KMS-11 (cell line): ENCODE measurements around the gene PTCHD1.

Experiments
- H2AFZ ChIP-seq: fragments of 200-600 bp; sonication (generic); 2 replicates; pipeline ENCODE4 v1.6.1; 2016; ENCODE audit warnings: antibody characterized with exemption, mixed run types, low read depth
- H3K27ac ChIP-seq: fragments of 200-600 bp; sonication (generic); 2 replicates; pipeline ENCODE4 v1.6.1; 2016; ENCODE audit warnings: mild to moderate bottlenecking, mixed run types
- H3K27me3 ChIP-seq: fragments of 200-600 bp; sonication (generic); 2 replicates; pipeline ENCODE4 v1.6.1; 2017; ENCODE audit warnings: mild to moderate bottlenecking, low read depth, mixed run types, moderate library complexity; ENCODE audit not compliant: insufficient read depth
- H3K36me3 ChIP-seq: fragments of 200-600 bp; sonication (generic); 2 replicates; pipeline ENCODE4 v1.6.1; 2017; ENCODE audit warnings: mild to moderate bottlenecking, mixed run types; ENCODE audit not compliant: insufficient read depth
- H3K4me1 ChIP-seq: fragments of 200-600 bp; sonication (generic); 2 replicates; pipeline ENCODE4 v1.6.1; 2016; ENCODE audit warnings: mild to moderate bottlenecking, low read depth, mixed run types; ENCODE audit not compliant: poor library complexity, severe bottlenecking
- H3K4me2 ChIP-seq: fragments of 200-600 bp; sonication (generic); 2 replicates; pipeline ENCODE4 v1.7.0; 2016; ENCODE audit warnings: mild to moderate bottlenecking, mixed run types
- H3K4me3 ChIP-seq: fragments of 200-600 bp; sonication (generic); IDR thresholded peaks from 2 replicates; pipeline ENCODE4 v1.6.1; 2017; ENCODE audit warnings: low read depth, low read length, mixed read lengths; ENCODE audit not compliant: insufficient read depth
- H3K79me2 ChIP-seq: fragments of 200-600 bp; sonication (generic); 2 replicates; pipeline ENCODE4 v1.6.1; 2016; ENCODE audit warnings: low read depth, mixed run types; ENCODE audit not compliant: insufficient read depth
- H3K9ac ChIP-seq: fragments of 200-600 bp; sonication (generic); 2 replicates; pipeline ENCODE4 v1.6.1; 2016; ENCODE audit warnings: mild to moderate bottlenecking, mixed run types
- H4K20me1 ChIP-seq: fragments of 200-600 bp; sonication (generic); 2 replicates; pipeline ENCODE4 v1.6.1; 2016; ENCODE audit warnings: mild to moderate bottlenecking, mixed run types; ENCODE audit not compliant: insufficient read depth
- TF ChIP-seq, protein P1 (sequence below): fragments of 200-600 bp; sonication (generic); conservative IDR thresholded peaks from 2 replicates; pipeline ENCODE4 v1.6.1; 2017; ENCODE audit warnings: low read depth, mild to moderate bottlenecking, antibody characterized with exemption, low read length, moderate library complexity, mixed read lengths

Gene PTCHD1

DNA sequence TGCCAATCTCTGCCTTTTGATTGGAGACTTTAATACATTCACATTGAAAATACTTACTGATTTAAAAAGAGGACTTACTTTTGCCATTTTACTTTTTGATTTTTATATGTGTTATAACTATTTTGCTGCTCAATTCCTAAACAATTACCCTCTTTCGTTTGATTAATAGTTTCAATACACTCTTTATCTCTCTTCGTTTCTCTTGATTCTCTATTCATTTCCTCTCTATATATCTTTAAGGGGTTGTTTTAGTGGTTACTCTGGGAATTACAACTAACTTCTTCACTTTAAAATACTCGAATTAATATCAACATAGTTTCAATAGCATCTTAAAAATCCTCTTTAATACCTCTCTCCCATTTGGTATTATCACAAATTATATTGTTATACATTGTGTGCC is 116.6 kb downstream of the PTCHD1 start:
- no peaks in the 10 kb centered on the region for H3K27me3 ChIP-seq
- no peaks in the 10 kb centered on the region for H3K36me3 ChIP-seq
- no peak overlapping the region for H3K4me3 ChIP-seq
- TF ChIP-seq, protein P1, sequence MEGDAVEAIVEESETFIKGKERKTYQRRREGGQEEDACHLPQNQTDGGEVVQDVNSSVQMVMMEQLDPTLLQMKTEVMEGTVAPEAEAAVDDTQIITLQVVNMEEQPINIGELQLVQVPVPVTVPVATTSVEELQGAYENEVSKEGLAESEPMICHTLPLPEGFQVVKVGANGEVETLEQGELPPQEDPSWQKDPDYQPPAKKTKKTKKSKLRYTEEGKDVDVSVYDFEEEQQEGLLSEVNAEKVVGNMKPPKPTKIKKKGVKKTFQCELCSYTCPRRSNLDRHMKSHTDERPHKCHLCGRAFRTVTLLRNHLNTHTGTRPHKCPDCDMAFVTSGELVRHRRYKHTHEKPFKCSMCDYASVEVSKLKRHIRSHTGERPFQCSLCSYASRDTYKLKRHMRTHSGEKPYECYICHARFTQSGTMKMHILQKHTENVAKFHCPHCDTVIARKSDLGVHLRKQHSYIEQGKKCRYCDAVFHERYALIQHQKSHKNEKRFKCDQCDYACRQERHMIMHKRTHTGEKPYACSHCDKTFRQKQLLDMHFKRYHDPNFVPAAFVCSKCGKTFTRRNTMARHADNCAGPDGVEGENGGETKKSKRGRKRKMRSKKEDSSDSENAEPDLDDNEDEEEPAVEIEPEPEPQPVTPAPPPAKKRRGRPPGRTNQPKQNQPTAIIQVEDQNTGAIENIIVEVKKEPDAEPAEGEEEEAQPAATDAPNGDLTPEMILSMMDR, result no peak
- no peaks in the 10 kb centered on the region for H3K4me1 ChIP-seq
- H3K27ac ChIP-seq, result no peak overlapping the region
- no peak overlapping the region for H2AFZ ChIP-seq
- no peaks in the 10 kb centered on the region for H4K20me1 ChIP-seq
- no peak overlapping the region for H3K4me2 ChIP-seq
- H3K9ac ChIP-seq, result no peak overlapping the region
- no peaks in the 10 kb centered on the region for H3K79me2 ChIP-seq
